Nephron (organoid): ENCODE results near the gene DHRS7B.

ENCODE experiments used
- H3K27ac Mint-ChIP-seq, 3 experiments: 2 replicates each; pipeline ENCODE4 v1.8.0; 2020; ENCODE audit warnings: mixed read lengths in 3 of 3, mild to moderate bottlenecking in 2 of 3, moderate library complexity in 1 of 3
- H3K27me3 Mint-ChIP-seq: 2 replicates; pipeline ENCODE4 v1.8.0; 2021; ENCODE audit warnings: low read depth, mild to moderate bottlenecking, moderate library complexity, mixed read lengths
- H3K36me3 Mint-ChIP-seq: 2 replicates; pipeline ENCODE4 v1.8.0; 2020; ENCODE audit warnings: low read depth, mixed read lengths
- H3K4me1 Mint-ChIP-seq: 2 replicates; pipeline ENCODE4 v1.8.0; 2020; ENCODE audit warnings: mixed read lengths
- H3K4me3 Mint-ChIP-seq, 3 experiments: 2 replicates each; pipeline ENCODE4 v1.8.0; 2020; ENCODE audit warnings: mild to moderate bottlenecking in 3 of 3, mixed read lengths in 3 of 3, moderate library complexity in 2 of 3
- H3K9me3 Mint-ChIP-seq: 2 replicates; pipeline ENCODE4 v1.8.0; 2020; ENCODE audit warnings: mixed read lengths
- TF ChIP-seq, protein P1 (sequence below), 3 experiments: fragments of 200-600 bp; sonication (generic); IDR thresholded peaks; one replicate each; pipeline ENCODE4 v1.5.0; 2021; ENCODE audit warnings: antibody characterized with exemption in 3 of 3; ENCODE audit not compliant: unreplicated experiment in 3 of 3

The DHRS7B gene

DNA sequence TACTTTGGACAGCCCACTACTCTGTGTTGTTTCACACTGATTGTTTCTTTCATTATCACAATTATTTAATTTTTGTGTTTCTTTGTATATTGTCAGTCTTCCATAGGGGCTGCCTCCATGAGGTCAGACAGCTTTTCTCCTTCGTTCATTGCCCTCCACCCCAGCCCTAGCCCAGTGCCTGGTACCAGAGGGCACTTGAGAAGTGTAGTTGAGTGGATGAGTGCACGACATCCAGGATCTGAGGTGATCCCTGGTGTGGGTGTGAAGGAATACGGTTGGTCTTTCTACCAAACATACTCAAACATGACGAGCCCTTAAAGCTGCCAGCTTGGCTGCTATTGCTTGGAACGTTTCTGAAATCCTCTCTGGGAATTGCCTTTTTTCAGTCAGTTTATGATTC, 37.9 kb downstream of the DHRS7B start:
- TF ChIP-seq, protein P1, sequence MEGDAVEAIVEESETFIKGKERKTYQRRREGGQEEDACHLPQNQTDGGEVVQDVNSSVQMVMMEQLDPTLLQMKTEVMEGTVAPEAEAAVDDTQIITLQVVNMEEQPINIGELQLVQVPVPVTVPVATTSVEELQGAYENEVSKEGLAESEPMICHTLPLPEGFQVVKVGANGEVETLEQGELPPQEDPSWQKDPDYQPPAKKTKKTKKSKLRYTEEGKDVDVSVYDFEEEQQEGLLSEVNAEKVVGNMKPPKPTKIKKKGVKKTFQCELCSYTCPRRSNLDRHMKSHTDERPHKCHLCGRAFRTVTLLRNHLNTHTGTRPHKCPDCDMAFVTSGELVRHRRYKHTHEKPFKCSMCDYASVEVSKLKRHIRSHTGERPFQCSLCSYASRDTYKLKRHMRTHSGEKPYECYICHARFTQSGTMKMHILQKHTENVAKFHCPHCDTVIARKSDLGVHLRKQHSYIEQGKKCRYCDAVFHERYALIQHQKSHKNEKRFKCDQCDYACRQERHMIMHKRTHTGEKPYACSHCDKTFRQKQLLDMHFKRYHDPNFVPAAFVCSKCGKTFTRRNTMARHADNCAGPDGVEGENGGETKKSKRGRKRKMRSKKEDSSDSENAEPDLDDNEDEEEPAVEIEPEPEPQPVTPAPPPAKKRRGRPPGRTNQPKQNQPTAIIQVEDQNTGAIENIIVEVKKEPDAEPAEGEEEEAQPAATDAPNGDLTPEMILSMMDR (IDR thresholded peaks at IDR 0.05; ENCODE audit: unreplicated experiment in 3 of 3), result no peak
- Mint-ChIP-seq H3K27ac (peak overlapping the region in 1 of 3 experiments; percentile 45), H3K27me3 (no peaks in the 10 kb centered on the region), H3K36me3 (no peaks in the 10 kb centered on the region), H3K9me3 (no peaks in the 10 kb centered on the region), H3K4me1 (peaks cover 55% of the 10 kb centered on the region), H3K4me3 (no peak overlapping the region)

DNA sequence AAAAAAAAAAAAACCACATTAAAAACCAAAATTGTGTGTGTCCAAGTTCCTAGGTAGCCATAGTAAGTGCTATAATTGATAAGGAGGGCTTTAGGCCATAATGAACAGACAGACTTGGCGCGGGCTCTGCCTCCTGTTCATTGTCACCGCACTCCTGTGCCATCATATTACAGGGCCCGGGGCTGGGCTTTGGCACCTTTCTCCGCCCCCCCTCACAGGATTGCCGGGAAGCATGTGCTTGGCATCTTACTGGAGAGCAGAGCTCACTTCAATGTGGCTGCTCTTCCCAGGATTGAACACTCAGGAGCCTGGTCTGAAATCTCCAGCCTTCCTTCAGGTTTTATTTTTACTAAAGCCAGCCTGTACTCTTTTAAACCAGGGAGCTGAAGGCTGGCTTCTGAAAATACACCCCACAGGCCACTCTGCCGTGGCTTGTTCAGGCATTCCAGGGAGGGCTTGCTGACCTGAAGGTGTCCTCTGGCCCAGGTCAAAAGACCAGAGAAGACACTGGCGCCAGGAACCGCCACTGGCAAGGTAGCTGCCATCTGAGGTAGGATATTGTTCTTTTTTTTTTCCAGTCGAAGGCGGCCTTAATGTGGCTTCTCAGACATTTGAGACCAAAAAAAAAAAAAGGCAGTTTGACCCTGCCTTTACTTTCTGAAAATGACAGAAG, 39.3 kb downstream of the DHRS7B start:
- Mint-ChIP-seq H3K4me1 (peaks cover 59% of the 10 kb centered on the region), H3K36me3 (no peaks in the 10 kb centered on the region), H3K4me3 (no peak overlapping the region), H3K27ac (peak overlapping the region in 1 of 3 experiments; percentile 84), H3K9me3 (no peaks in the 10 kb centered on the region), H3K27me3 (no peaks in the 10 kb centered on the region)
- TF ChIP-seq, protein P1 (IDR thresholded peaks at IDR 0.05; ENCODE audit: unreplicated experiment in 3 of 3), result no peak

DNA sequence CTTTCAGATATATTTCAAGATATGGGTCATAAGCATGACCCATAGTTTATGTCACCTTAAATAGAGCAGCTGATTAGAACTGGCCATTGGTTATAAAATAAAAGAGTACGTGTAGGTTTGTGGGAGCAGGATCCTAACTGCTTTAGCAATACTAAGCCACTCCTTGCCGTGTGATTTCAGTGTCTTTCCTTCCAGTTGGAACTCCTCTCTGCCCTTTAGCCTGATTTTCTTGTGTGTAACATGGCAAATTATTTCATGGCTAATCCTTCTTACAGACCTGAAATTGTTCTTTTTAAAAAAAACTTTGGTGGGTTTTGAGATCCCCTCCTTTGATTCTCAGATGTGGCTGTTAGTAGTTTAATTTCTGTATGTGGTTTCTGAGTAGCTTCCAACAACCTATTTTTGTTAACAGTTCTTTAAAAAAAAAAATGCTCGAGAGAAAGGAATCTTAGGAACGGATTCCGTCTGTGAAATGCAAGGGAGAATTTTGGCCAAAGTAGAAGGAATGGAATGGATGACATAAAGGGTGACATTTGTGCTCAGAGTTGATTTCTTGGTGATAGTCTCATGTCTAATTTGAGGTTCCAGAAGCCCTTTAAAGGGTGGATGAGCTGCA, 39.9 kb downstream of the DHRS7B start:
- peaks cover 54% of the 10 kb centered on the region for H3K4me1 Mint-ChIP-seq
- peak overlapping the region; percentile 48 to 84 (median 66) for H3K27ac Mint-ChIP-seq
- H3K9me3 Mint-ChIP-seq, result no peaks in the 10 kb centered on the region
- TF ChIP-seq, protein P1 (IDR thresholded peaks at IDR 0.05; ENCODE audit: unreplicated experiment in 3 of 3), result no peak
- peaks cover 2% of the 10 kb centered on the region for H3K36me3 Mint-ChIP-seq
- no peak overlapping the region for H3K4me3 Mint-ChIP-seq
- no peaks in the 10 kb centered on the region for H3K27me3 Mint-ChIP-seq

DNA sequence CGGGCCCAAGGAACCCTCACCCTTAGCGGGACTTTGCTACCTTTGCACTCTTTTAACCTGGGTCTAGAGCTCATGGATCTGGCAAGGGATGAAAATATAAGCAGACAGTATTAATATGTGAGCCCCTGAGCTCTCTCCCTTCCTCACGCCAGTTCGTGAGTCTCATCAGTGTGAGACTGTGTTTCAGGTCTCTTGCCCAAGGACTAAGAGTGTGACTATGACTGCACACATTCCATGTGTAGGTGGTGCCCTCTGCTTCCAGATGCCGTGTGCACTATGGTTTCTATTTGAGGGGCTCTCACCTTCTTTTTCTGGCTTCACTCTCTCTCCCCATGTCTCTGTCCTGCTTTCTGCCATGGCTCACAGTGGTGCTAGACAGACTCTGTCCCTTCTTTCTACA, 40.5 kb downstream of the DHRS7B start:
- peaks cover 48% of the 10 kb centered on the region for H3K4me1 Mint-ChIP-seq
- H3K36me3 Mint-ChIP-seq, result peaks cover 5% of the 10 kb centered on the region
- no peaks in the 10 kb centered on the region for H3K9me3 Mint-ChIP-seq
- no peak overlapping the region for H3K4me3 Mint-ChIP-seq
- TF ChIP-seq, protein P1 (IDR thresholded peaks at IDR 0.05; ENCODE audit: unreplicated experiment in 3 of 3), result no peak
- H3K27ac Mint-ChIP-seq, result peak overlapping the region; percentile 3 to 84 (median 66)
- H3K27me3 Mint-ChIP-seq, result no peaks in the 10 kb centered on the region

DNA sequence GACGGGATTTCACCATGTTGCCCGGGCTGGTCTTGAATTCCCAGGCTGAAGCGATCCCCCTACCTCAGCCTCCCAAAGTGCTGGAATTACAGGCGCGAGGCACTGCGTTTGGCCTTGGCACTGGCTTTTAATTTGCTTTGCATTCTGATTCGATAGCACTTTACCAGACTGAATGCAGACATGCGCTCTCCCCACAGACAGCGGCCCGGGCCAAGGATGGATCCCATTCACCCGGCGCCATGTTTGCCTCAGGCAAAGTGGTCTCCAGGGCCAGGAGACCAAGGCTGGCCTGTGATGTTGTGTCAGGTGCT, 41.7 kb downstream of the DHRS7B start:
- Mint-ChIP-seq H3K4me1 (peaks cover 50% of the 10 kb centered on the region), H3K27ac (no peak overlapping the region), H3K4me3 (no peak overlapping the region), H3K36me3 (peaks cover 10% of the 10 kb centered on the region), H3K9me3 (no peaks in the 10 kb centered on the region), H3K27me3 (no peaks in the 10 kb centered on the region)
- TF ChIP-seq, protein P1 (IDR thresholded peaks at IDR 0.05; ENCODE audit: unreplicated experiment in 3 of 3), result no peak

DNA sequence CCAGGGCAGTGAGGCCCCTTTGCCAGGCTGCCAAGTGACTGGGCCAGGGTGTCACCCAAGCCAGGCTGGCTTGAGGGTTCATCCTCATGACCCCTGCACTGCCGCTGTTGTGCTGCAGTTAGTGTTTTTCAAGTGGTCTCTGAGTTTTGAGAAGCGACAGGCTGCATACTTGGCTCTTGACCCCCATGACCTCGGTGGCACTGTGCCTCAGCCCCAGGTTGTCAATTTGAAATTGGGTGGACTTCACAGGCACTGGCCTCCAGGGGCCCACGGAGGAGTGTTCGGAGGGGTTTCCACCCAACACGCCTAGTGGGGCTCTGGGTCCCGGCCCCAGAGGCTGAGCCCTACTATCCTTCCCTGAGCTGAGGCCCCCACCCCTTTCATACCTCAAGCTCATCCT, 42.7 kb downstream of the DHRS7B start:
- Mint-ChIP-seq H3K27me3 (no peaks in the 10 kb centered on the region), H3K9me3 (no peaks in the 10 kb centered on the region)

More for the DNA sequence above, 42.7 kb downstream of the DHRS7B start:
- Mint-ChIP-seq H3K4me1 (peaks cover 56% of the 10 kb centered on the region), H3K27ac (no peak overlapping the region), H3K4me3 (no peak overlapping the region), H3K36me3 (peaks cover 15% of the 10 kb centered on the region)
- TF ChIP-seq, protein P1 (IDR thresholded peaks at IDR 0.05; ENCODE audit: unreplicated experiment in 3 of 3), result no peak
